NCI-H526 treated with DMSO at 0.1 percent for 48 hours (cell line): ENCODE data around the gene MTX1.
A peak's percentile ranks its signal among the peaks of the same experiment; 100 is the strongest.
"Not testable (repeated sequence)": the region's sequence is repeated elsewhere in the genome, so short reads cannot be mapped to it uniquely, and the experiment has no call there.

ENCODE experiments used
- DNase-seq: peaks from one replicate; lab custom pipeline; 2025; lab: John Stamatoyannopoulos, UW

MTX1 gene

DNA sequence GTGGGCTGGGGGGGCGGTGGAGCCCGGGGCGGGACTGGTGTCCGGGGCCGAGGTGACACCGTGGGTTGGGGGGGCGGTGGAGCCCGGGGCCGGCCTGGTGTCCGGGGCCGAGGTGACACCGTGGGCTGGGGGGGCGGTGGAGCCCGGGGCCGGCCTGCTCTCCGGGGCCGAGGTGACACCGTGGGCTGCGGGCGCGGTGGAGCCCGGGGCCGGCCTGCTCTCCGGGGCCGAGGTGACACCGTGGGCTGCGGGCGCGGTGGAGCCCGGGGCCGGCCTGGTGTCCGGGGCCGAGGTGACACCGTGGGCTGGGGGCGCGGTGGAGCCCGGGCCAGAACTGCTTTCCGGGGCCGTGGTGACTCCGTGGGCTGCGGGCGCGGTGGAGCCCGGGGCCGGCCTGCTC is 18.6 kb upstream of the MTX1 start:
- not testable (repeated sequence) for DNase-seq

DNA sequence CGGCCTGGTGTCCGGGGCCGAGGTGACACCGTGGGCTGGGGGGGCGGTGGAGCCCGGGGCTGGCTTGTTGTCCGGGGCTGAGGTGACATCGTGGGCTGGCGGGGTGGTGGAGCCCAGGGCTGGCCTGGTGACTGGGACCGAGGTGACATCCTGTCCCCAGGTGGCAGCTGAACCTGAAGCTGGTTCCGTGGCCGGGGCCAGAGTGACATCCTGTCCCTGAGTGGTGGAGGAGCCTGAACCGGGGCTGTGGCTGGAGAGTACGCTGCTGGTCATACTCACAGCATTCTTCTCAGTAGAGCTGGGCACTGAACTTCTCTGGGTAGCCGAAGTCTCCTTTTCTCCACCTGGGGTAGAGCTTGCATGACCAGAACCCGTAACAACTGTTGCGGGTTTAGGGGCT is 16.6 kb upstream of the MTX1 start:
- DNase-seq: no peak

DNA sequence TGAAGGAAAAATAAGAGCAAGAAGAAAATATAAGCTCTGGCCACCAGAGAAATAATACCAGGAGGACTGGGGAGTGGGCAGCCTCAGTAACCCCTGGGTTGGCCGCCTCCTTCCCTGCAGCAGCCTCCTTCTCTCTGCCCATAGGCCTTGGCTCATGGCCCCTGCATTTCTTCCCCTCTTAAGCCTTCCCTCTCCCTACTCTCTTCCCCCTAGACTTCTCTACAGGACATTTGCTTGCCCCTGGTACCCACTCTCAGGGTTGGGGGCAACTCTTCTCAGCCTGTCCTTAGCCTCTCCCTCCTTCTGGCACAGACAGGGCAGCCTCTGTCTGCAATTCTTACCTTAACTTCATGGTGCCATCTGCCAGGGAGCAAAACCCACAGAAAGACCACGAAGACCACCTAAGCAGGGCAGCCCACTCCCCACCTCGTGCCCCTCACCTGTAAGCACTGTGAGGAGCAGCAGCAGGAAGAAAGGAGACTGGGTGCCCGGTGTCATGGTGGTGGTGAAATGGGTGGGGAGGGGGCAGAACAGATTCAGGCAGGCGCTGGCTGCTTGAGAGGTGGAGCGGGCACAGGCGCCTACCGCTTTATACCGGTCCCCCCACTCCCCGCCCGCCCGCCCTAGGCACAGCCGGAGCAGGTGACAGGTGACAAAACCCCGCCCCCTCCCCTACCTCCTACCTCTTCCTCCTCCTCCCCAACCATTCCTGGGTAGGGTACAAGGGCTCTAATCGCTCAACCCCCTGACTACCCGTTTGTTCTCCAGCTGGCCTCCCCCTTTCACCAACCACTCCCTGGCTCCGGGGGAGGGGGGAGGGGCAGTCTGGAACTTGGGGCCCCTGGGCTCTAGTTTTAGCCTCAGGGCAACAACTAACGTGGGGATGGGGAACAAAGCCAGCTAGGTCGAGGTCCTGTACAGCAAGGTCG is 15.9 kb upstream of the MTX1 start:
- DNase-seq: peak; percentile 93

DNA sequence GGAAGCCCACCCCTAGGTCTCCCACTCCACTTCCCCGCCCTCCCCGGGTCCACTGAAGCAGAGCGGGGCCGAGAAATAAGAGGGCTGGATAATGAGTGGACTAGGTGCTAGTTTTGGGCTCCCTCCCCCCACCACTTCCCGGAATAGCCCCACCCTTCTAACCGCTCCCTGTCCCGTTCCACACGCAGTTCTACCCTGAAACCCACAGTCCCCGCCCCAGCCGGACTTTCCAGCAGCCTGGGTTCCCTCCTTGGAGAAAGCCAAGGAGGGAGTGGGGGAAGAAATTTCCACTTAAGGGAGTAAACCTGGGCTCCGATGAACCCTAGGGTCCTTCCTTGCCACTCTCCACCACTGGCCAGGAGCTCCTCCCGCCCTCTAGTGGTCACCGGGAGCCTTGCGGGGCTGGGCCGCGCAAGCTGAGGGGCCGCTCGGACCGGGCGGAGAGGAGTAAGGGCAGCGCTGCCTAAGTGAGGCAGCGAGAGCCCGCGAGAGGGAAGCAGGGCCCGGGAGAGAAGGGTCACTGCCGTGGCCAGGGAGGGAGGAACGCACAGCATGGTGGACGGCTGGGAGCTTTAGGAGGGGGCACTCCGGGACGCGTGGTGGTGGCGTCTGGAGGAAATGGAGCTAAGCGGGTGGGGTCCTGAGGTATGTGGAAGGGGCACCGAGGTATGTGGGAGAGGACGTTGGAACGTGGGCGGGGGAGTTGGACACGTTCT is 15.1 kb upstream of the MTX1 start:
- peak; percentile 95 for DNase-seq

DNA sequence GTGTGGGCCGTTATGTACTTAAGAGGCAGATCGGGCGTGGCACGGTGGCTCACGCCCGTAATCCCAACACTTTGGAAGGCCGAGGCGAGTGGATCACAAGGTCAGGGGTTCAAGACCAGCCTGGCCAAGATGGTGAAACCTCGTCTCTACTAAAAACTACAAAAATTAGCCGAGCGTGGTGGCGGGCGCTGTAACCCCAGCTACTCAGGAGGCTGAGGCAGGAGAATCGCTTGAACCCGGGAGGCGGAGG is 14.6 kb upstream of the MTX1 start:
- DNase-seq: not testable (repeated sequence)

DNA sequence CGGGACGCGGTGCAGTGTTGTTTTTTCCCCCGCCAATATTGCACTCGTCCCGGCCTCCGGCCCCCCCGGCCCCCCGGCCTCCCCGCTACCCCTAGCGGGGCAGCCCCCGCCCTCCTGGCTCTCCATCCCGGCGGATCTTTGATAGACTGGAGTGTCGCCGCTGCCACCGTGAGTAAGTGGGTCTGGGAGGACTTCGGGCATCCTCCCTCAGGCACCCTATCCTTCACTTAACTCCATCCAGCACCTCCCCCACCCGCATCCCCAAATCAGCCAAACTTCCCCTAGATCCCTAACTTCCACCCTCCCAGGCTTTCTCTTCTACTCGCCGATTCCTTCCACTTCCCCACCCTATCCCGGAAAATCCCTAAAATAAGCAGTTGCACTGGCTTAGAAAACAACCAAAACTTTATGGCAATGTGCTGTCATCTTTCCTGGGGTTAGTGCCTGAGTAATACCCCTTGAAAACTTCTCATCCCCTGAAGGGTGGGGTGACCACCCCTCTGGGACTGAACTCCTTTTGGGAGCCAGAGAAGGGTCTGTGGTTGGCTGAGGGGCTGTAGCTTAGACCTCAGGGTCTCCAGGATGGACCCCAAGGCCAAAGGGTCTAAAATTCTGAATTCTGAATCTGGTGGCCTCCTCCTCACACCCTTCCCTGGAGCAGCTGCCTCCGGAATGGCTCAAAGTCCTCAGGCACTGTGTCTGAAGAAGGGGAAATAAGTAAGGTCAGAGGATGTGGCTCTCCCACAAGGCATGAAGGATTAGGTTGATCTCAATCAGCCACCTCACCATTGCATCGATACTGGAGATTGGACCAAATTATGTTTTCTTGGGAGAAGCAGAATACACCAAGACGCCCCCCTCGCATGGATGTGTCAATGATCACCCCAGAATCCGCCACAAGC is 13.0 kb upstream of the MTX1 start:
- DNase-seq: no peak

DNA sequence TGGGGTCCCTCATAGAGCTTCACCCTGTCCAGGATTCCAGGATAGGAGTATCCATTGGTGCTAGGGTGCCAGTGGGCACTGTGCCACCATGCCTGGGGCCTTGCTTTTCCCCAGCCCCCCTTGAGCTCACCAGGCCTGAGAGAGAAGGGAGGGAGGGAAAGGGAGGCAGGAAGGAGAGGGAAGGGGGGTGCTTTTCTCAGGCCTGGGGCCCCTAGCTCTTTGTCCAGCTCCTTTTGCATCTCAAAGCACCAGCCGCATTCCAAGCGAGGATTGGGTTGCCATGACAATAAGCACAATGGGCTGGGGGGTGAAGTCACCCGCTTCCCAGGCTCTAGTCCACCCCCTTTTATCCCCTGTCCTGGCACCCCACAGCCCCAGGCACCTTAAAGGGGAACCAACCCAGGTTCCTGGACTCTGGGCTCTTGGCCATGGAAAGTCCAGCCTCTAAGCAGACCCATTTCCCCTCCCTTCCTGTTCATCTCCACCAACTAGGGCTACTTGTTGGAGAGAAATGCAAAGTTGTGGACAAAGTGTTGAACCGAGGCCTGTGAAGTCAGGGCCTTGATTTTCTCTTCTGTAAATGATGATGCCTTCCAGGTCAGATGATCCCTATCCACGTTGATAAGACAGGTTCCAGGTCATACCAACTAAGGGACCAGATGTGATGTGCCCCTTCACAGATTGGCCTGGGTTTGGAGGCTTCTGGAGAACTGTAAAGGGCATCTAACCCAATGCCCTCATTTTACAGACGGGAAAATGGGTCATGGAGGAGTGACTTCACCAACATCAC is 12.2 kb upstream of the MTX1 start:
- DNase-seq: no peak

DNA sequence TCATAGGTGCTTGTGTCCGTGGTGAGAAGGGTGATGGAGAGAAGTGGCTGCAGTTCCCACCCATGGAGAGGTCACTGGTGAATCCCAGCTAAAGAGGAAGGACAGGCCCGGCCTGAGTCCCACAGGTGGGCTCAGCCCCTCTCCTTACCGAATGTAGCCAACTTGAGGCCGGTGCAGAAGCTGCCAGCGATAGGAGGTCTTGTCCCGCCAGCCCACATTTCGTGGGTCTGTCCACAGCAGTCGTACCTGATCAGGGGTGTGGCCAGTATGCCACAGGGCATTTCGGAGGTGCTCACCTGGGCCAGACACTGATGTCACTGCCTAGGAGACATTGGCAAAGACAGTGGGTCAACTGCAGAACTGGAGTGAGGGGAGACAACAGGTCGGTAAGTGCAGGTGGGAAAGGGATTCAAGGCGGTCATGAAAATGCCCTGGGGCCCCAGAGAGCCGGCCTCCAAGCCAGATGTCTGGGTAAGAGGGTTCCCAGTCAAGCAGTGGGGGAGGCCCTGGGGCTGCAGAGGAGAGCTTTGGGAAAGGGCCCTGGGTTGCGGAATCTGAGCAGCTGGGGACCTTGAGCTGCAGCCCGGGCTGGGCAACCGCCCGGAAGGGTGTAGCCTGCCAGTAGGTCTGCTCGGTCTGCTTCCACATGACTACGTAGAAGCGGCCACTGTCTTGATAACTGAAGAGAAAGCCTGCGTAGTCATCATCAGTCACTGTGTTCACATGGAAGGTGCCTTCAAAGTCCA is 11.4 kb upstream of the MTX1 start:
- no peak for DNase-seq

DNA sequence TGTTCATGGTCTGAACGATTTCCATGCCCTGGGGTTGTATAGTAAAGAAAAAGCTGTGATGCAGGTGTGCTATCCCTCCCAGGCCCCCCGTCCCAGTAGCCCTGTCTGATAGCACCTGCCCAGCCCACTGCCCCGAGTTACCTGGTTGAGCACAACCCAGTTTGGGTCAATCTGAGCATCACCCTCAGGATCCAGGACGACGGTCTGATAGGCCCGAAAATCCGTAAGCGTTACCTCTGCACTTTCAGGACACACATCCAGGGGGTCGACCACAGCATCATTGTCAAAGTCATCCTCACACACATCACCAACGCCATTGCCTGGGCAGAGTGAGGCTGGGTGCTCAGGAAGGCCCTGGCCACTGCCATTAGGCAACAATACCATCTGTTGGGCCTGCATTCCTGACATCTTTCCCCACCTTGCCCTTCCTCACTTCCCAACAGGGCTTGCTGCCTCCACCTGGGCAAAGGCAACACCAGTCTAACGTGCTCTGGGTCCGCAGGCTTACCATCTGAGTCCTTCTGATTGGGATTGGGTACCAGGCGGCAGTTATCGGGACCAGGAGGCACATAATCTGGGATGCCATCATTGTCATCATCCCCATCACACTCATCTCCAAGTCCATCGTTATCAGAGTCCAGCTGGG is 10.5 kb upstream of the MTX1 start:
- no peak for DNase-seq

DNA sequence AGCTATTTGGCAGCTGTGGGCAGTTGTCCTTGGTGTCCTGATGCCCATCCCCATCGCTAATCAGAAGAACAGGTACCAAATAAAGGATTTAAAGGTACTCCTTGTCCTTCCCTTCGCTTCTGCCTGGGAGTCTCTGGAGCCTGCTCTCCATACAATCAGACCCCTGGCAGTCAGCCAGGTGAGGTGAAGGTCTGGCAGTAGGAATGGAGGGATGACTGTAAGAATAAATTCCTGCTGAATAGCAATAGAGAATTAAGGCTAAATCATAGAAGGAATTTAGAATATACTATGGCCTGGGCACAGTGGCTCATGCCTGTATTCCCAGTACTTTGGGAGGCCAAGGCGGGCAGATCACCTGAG is 10.0 kb upstream of the MTX1 start:
- DNase-seq: no peak

DNA sequence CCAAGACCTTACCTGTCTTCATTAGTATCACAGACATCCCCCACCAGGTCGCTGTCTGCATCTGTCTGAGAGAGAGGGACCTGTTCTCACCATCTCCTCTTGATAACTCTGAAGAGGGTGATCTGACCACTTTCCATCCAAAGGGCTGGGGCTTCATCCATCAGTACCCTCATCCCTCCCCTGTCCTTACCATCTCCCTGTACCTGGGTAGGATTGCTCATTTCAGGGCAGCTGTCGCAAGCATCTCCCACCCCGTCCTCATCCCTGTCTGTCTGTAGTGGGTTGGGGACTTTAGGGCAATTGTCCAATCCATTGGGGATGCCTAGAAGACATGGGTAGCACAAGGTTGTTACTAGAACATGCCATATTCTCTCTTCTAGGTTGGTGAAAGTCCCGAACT is 8.7 kb upstream of the MTX1 start:
- no peak for DNase-seq

DNA sequence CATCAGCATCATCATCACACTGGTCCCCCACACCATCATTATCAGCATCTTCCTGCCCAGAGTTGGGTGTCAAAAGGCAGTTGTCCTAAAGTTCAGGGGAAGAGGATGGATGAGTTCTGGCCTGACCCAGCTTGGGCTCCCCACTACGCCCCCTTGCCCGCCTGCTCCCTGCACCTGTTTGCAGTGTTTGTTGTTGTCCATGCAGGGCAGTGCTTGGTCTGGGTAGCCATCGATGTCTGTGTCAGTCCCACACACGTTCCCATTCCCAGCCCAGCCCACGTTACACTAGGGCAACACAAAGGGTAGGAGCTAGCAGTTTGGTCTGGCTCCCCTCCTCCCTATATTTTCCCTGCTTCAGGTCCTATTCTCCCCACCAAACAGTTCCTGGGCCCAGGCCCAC is 7.6 kb upstream of the MTX1 start:
- no peak for DNase-seq

DNA sequence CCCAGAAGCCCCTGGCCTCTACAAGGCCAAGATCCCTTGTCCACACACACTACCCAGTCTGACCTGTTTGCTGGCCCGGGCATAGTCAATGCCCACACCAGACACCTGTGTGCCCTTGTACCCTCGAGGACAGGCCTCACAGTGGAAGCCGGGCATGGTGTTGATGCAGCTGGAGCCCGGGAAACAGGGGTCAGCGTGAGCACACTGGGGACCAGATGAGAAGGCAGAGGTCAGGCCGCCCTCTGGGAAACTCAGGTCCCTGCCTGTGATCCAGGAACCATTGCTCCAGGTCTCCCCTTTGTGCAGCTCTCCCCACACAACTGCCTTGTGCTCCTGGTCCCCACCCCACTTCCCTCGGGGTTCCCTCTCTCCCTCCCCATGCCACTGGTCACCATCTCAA is 6.3 kb upstream of the MTX1 start:
- DNase-seq: no peak

DNA sequence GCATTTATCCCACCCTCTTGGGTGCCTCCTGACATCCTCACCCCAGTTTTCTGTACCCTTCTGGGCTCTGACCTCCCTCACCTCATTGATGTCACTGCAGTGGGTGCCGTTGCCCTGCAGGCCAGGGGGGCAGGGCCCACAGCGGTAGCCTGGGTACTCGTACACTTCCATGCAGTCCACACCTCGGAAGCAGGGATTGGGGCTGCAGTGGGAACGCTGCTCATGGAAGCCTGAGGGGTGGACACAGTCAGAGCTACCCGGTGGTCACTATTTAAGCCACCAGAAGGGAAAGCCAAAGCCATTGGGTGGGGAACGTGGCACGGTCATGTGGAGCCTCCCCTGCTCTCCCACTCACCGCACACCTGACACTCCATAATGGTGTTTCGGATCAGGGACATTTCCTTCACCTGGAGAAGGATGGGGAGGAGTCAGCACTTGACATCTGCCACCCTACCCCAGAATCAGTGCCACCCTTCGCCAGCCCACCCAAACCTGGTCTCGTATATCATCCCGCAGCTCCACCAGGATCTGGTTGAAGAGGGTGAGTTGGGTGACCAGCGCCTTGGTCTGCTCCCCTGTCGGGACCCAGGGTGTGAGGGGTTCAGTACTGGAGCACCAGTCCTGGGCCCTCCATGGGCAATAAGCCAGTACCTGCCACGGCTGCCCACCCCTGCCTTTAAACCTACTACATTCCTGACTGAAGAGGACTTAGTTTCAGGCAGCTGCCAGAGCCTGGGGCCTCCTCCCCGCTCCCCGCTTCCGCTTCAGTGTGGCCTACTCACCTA is 5.6 kb upstream of the MTX1 start:
- no peak for DNase-seq

DNA sequence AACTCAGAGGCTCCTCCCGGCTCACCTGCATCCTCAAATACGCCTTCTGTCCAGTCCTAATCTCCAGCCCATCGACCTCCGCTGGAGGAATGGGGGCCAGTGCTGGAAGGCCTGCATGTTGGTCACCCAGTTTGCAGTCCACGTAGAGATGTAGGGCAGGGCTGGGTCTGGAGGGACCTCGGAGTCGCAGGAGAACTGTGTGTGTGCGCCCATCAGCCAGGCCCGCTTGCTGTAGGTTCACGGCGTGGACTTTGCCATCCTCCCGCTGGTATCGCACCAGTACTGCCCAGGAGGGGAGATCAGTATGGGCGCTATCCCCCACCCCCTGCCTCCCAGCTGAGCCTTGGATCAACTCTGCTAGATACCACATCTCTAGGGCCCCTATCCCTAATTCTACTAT is 3.5 kb upstream of the MTX1 start:
- no peak for DNase-seq

DNA sequence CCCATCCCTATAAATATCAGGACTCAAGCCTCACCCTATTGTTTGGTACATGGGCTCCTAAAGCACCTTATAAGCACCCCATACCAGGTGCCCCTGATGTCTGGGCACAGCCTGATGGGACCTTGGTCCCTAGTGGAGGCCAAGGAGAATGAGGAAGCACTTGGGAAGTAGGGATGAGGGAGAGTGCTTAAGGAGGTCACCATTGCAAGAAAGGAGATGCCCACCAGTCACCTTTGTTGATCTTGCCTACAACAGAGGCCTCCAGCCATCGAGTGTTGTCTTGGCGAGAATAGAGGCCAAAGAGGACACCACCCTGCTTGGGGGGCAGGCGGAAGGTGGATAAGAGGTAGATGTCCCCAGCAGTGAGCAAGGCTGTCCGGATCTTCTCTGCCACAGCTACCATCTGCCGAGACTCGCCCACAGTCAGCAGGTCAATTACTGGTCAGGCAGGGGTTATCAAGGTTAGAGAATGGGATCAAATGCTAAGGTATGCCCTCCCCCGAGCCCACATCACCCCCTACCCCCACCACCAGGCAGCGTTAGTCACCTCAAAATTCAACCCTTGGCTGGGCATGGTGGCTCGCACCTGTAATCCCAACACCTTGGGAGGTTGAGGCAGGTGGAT is 2.4 kb upstream of the MTX1 start:
- no peak for DNase-seq

DNA sequence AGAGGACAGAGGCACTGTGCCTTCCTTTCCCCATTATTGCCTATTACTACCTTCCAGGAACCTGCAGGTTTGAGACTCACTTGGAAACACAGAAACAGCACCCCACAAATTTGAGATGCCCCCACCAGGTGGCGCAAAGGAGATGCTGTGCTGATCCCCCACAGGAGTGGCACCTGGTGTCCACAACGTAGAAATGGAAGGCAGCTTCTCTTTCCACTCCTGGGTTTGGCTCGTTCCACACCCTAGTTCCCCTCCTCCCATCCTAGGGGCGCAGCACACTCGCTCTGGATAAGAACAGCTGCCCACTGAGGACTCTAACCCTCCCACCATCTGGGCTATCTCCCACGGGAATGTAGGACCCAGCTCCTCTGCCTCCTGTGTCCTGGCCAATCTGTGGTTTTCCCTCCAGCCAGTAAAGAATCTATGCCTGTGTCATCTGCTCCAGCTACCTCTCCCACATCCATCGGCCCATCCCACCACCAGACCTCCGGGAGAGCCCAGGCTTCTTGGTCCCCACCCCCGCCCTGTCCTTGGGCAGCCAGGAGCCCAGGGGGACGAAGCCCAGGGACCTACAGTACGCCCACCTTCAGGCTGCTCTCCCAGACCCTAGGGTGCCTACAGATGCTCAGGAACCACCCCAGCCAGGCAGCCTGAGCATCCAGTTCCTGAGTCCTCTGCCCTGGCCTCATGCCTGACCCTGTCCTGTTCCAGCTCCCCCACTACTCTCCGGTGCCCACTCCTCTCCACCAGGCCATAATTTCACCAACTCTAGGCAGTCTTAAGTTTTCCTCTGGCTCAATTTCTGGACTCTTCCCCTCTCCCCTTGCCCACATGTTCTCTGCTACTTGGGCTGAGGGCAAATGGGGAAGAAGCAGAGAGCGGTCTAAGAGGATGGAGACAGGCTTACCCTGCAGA is 1.3 kb upstream of the MTX1 start:
- peak; percentile 90 for DNase-seq

DNA sequence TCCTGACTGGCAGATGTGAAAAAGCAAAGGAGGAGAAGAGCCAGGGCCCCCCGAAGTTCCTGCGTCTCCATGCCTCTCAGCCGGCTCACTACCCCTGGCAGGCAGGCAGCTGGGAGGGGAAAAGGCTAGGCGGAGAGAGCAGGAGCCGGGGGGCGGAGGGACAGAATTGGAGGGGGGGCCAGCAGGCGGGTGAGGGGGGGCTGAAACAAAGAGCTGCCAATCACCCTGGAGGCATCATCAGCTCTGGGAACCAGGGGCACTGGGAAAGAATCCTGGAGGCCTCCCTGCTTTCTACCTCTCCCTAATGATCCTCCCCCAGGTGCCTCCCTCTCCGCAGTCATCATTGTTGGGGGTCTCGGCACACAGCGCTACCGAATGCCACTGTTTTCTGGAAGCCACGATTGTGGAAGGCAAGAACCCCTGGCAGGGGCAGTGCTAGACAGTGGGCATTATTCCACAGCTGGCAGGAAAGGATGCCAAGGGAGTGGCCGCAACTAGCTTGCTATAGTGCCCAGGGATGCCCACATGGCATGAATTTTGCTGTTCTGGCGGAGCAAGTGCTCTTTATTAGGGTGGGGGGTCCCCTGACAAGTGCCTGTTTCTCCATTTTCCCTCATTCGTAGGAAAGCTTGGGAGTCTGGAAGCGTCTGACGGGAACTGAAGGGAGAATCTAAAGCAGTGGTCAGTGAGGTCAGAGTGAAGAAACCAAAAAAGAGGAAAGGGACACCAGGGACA is 522 bp upstream of the MTX1 start, which contains the start of gene THBS3:
Gene THBS3 (minus strand): TSS at position 92 of the 735 bp plus-strand sequence. CDS start 21 bp downstream, at position 71.
- no peak for DNase-seq
